HTERT RPE-1 (cell line): ENCODE data around the gene FBXL14.

Experiments used
- in situ Hi-C: fragments of 300-500 bp; cut with MboI; formaldehyde crosslinking; loops from 4 replicates; pipeline ENCODE4 v1.14.3; 2020; ENCODE audit warnings: low sequenced_read_pairs

The FBXL14 gene

GRCh38 chr12:1595026-1595561, 713 bp upstream of the FBXL14 start:
- in situ Hi-C loops, result no loop called here

GRCh38 chr12:1594006-1594260, 448 bp downstream of the FBXL14 start:
- in situ Hi-C loops, result no loop called here

GRCh38 chr12:1593174-1594005, 991 bp downstream of the FBXL14 start:
- in situ Hi-C loops, result no loop called here

GRCh38 chr12:1592444-1593173, 1.8 kb downstream of the FBXL14 start:
- in situ Hi-C loops, result no loop called here

GRCh38 chr12:1591543-1591942, 2.8 kb downstream of the FBXL14 start:
- in situ Hi-C loops, result no loop called here

GRCh38 chr12:1591034-1591433, 3.3 kb downstream of the FBXL14 start:
- in situ Hi-C loops, result no loop called here

- in situ Hi-C loops, result no loop called here
These were observed 4.0 kb downstream of the FBXL14 start for GRCh38 chr12:1590221-1590979.

GRCh38 chr12:1588575-1588947, 5.8 kb downstream of the FBXL14 start:
- in situ Hi-C loops, result no loop called here

- in situ Hi-C loops, result no loop called here
These were observed 6.3 kb downstream of the FBXL14 start for GRCh38 chr12:1587927-1588574.

- in situ Hi-C loops, result no loop called here
These were observed 10.1 kb downstream of the FBXL14 start for GRCh38 chr12:1584326-1584725.

GRCh38 chr12:1583421-1584078, 10.8 kb downstream of the FBXL14 start:
- in situ Hi-C loops, result no loop called here

GRCh38 chr12:1582709-1583050, 11.7 kb downstream of the FBXL14 start:
- in situ Hi-C loops, result no loop called here

- in situ Hi-C loops, result no loop called here
These were observed 12.2 kb downstream of the FBXL14 start for GRCh38 chr12:1581973-1582708.

GRCh38 chr12:1580526-1580925, 13.9 kb downstream of the FBXL14 start:
- in situ Hi-C loops, result no loop called here

- in situ Hi-C loops, result no loop called here
These were observed 14.5 kb downstream of the FBXL14 start for GRCh38 chr12:1579651-1580435.

- in situ Hi-C loops, result no loop called here
These were observed 17.8 kb downstream of the FBXL14 start for GRCh38 chr12:1576410-1577241.

- in situ Hi-C loops, result no loop called here
These were observed 18.7 kb downstream of the FBXL14 start for GRCh38 chr12:1575408-1576401.
